NAMALWA (cell line): ENCODE results near the gene SSPN.
"Not testable (repeated sequence)": the region's sequence is repeated elsewhere in the genome, so short reads cannot be mapped to it uniquely, and the experiment has no call there.

Experiments used
- DNase-seq: peaks from one replicate; pipeline ENCODE4 v3.0.0-alpha.2; 2015; ENCODE audit warnings: low spot score

SSPN gene

GRCh38 chr12:26229910-26230309, 34.5 kb downstream of the SSPN start:
- no peak for DNase-seq

DNA sequence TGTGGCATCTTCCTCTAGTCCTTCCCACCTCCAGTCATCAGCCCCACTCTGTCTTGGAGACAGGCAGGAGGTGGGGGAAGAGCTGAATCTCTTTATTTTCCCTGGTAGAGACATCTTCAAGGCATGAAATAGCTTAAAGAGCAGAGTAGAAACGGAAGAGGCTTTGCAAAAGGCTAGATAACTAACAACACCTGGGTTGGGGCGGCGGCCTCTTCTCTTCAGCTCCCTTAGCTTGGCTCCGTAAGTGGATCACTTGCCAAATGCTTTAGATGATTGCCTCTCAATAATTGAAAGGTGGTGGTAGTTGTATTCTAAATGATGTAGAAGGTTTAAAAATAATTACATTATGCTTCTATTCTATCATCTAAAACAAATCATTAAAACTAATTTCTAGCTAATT, 36.1 kb downstream of the SSPN start:
- DNase-seq = no peak

- no peak for DNase-seq
These were observed 36.5 kb downstream of the SSPN start for GRCh38 chr12:26231921-26232320.

- DNase-seq = no peak
These were observed 38.3 kb downstream of the SSPN start for GRCh38 chr12:26233631-26234030.

GRCh38 chr12:26235465-26235864, 40.1 kb downstream of the SSPN start:
- not testable (repeated sequence) for DNase-seq

DNA sequence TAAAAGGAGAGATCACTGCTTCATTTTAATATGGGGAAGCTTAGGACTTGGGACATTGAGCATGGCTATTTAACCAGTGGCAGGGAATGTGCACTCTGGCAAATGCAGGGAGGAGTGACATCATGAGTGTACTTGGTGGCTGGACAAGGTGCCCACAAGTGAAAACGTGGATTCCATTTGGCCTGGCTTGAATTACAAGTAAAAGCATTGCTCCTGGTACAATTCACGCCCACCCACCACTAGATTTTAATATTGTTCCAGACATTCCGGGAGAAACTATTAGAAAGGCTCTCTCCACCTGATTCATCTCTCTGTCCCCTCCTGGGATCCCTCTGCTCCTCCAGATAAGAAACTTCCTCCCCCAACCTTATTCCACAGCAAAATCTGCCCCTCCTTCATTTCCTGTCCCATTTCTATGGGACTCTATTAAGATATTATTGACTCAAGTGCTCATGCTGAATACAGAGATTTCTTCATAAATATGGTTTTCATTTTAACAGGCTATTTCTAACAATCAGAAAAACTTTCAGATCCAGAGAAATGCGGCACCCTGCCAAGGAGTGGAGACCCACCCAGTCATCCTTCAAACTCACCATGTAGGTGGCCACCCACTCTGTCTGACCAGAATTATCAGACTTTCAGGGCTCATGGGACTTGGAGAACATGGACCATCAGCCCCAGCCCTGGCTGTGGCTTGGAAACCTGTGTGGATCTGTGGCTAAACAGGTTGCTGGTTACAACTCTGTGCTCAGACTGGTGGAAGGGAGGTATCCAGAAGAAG, 43.2 kb downstream of the SSPN start:
- no peak for DNase-seq

DNA sequence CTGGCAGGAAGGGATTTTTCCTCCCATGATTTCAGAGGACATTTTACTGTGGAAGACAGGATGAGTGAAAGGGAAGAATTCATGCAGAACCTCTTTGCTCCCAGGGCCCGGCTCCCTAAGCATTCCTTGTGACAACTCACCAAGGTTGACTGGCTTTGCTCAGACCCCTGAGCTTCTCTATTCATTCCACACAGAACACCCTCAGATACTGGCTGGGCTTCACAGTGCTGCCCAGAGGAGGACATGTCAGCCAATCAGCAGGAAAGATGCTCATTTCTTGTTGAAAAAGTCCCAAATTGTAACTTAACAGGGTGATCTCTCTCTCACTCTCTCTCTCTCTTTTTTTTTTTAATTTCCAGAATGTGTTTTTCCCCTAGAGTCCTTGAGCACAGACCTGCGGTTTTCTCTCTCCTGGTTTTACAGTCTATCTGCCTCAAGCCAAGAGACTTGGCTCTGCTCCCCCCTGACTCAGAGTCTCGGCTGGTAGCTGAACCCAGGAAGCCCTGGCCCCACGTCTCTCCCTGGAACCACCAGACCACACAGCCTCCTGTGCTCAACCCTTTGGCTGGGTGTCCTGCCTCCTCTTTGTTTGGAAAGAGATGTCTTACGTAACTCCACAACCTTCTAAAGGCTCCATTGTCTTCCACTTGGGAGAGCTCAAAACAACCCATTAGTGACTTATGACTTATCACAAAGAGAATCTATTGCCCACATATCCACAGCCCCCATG, 43.9 kb downstream of the SSPN start:
- DNase-seq = no peak

DNA sequence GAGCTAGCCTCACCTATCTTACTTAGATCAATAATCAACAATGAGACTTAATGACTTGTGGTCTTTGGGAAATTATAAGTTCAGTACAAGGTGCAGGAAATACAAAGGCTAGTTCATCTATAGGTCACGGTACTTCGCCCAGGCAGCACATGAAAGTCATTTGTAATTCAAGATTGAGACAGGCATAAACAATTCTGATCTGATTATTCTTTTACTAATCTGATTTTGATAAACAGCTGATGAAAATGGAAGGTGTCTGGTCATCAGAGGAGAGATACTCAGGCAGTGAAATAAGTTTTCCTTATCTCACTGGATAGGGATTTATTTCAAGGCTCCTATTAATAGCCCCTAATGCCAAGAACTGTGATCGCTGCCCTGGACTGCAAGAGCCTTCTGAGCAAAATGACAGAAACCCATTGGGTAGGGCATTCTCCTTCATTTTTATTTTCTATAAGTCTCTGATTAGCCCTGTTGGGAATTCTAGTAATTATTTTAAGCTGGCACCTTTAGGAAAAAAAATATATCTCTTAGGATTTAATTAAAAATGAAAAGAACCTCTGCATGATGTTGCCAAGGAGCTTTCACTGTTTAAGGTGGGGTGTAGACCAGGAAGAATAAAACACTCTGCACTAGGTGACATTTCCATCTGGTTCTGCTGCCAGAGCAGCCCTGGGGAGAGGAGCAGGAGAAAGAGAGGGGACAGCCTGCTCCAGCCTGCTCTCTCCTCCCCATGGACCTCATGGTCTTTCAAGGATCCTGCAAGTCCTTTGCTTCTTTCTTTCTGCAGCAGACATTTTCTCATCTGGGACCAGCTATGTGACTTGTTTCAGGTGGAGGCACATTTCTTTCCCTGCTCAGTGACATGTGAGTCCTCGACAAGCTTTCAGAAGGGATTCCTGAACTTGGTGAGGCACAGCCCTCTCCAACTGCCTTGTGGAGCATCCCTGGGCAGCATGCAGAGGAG, 44.8 kb downstream of the SSPN start:
- no peak for DNase-seq

- no peak for DNase-seq
These were observed 45.7 kb downstream of the SSPN start for GRCh38 chr12:26241080-26241479.

DNA sequence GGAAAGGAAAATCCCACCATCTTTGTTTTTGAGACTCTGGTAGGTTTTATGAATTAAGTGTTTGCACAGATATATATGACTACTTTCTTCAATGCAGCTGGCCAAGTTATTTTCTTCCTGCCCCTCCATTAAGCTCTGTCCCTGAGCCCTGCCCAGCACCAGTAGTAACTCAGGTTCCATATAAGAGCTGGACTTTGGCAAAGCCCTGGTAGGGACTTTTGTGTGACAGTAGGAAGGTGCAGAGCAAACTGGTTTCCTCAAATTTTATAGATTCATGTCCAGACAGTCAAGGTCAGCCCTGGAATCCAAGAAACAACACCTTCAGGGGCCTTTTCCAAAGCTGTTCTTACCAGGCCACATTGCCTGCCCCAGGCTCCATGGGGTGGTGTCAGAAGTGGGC, 47.3 kb downstream of the SSPN start:
- no peak for DNase-seq

- DNase-seq = no peak
These were observed 49.1 kb downstream of the SSPN start for GRCh38 chr12:26244503-26244902.

DNA sequence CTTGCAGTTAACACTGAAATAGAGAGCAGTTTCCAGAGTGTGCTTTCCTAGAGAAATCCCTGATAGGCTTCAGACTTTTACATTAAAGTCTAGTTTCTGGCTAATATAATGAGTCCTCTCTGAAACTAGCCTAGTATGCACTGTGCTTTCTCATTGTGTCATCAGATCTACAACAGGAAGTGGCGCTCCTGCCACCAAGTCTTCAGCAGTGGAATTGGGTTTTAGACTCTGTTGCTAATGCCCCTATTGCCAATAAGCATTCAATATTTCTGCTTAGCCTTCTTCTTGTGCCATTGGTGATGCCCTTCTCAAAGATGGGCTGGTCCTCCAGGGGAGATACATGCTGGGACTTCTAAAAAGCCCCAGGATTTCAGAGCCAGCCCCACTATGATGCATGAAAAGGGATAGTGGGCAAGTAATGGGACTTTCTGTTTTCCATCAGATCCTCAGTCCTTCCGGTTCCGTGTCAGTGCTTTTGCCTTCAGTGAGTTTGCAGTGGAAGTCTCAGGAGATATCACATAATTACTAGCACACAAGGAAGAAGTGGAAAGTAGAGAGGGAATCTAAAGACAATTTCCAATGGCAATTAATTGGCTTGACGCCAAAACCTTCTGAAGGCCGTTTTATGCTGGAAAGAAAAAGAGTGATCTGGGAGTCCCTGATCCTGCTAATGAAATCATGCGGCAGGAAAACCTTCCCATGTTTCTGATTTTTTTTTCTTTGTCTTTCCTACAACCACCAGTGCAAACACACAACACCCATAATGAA, 50.0 kb downstream of the SSPN start:
- no peak for DNase-seq

GRCh38 chr12:26246483-26247164, 51.3 kb downstream of the SSPN start:
- DNase-seq = no peak

DNA sequence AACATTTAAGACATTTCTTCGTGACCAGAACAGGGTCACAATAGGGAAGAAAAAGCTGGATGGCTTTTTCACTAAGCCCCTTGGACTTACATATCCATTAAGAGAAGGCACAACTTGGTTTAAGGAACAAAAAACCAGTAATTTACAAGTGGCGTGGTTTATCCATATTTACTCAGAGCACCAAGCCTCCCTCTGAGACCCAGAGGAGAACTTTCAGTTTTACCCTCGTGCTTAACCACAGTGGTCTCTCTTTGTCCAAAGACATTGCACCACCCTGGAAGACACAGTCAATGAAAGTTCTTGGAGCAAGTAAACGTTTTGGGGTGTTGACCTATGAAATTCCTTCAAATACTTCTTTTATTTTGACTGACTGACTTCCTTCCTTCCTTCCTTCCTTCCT, 52.5 kb downstream of the SSPN start:
- DNase-seq = no peak

DNA sequence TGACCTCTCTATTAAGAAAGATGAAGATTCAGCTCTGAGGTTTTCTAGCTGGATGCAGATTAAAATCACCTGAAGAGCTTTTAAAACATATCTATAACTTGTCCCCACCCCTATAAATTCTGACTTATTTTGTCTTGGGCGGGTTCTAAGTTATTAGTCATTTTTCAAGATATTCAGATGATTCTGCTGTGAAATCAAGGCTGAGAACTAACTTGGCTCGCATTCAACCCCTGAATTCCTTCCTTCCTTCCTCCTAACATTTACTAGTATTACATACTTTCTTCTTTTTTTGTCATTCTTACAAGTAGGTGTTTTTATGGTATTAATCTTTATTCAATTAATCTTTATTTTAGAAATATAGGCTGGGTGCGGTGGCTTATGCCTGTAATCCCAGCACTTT, 55.4 kb downstream of the SSPN start:
- no peak for DNase-seq

- no peak for DNase-seq
These were observed 56.2 kb downstream of the SSPN start for GRCh38 chr12:26251600-26251999.

DNA sequence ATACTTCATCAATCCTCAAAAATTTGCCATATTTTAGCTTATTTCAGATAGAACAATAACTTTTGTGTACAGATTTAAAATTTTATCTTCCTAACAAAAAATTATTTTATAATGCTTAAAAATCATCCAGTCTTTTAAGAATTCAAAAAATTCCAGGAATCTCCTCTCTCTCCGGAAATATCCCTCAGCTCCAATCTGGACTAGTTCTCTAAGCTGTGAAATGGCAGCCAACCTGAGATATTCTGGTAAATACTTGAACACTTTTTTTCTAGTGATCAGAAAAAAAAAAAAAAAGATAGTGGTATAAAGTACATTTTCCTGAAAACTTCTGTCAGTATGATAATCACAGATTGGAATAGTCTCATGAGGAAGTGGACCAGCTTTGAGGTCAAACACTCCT, 57.6 kb downstream of the SSPN start:
- DNase-seq = no peak

DNA sequence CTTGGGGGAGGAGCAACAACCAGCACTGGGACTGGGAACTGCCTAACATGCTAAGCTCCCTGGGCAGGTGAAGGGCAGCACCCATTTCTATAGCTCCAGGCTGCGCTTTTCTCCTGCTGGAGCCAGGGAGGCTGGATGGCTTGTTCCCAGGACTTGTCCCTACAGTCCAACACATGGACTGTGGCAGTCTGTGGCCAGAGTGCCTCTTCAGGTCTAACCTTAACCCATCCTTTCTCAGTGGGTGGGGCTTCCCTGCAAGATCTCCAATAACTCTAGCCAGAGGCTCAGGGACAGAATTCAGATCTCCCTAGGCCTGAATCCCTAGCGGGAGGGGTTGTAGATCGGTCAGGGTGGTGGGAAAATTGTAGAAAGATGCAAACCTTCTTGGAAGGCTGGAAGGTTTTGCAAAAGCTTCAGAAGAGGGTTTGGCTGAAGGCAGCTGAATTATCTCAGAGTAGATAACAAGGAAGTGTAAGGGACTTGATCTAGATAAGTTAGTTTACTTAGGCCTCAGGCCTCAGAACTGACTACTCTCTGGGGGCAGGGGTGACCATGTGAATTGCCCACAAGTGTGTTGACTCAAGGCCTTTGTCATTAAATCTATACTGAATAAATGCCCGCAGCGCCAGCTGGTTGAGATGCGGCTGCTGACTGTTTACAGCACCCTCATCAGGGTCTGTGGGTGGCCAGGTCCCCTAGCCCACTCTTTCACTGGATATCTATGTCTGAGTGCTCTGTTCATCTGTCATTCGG, 60.7 kb downstream of the SSPN start:
- DNase-seq = no peak

- DNase-seq = no peak
These were observed 69.0 kb downstream of the SSPN start for GRCh38 chr12:26264215-26264838.

DNA sequence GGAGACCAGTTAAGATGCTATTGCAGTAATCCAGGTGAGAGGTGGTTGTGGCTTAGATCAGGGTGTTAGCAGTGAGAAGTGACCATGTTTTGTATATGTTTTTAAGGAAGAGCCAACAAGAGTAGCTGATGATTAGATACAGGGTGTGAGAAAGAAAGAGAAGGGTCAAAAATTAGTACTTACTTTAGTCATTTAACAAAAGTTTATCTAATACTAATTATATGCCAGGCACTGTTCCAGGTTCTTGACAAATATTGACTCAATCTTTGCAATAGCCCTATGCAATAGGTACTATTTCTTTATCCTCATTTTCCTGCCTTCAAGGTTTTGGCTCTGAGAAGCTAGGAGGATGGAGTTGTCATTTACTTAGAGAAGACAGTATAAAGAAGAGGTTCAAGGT, 70.2 kb downstream of the SSPN start:
- no peak for DNase-seq
